ENCODE data around the gene LRRC45.

Gene LRRC45

GRCh38 chr17:82020572-82021106 is 2.5 kb upstream of the LRRC45 start:
- TF ChIP-seq EZH2phosphoT487 (IDR thresholded peaks at IDR 0.05; ENCODE audit: low read depth) (no peak), CTCF (IDR thresholded peaks at IDR 0.05; ENCODE audit: low read depth, low read length) (no peak)
- Histone ChIP-seq H3K27ac (ENCODE audit: low read length) (no peak overlapping the region), H3K9ac (ENCODE audit: low read length) (peak overlapping the region; percentile 97; the same call in 1 of the 2 replicates), H3K79me2 (ENCODE audit: low read length) (peaks cover 15% of the 10 kb centered on the region), H2AFZ (ENCODE audit: low read depth, low read length) (no peak overlapping the region), H3K4me3 (ENCODE audit: low read length) (peak overlapping the region; percentile 100), H3K4me1 (ENCODE audit: low read length) (peaks cover 19% of the 10 kb centered on the region), H3K36me3 (replicated peaks; ENCODE audit: low read depth, low read length) (no peaks in the 10 kb centered on the region), H4K20me1 (ENCODE audit: insufficient read depth, low read length) (peaks cover 13% of the 10 kb centered on the region), H3K4me2 (ENCODE audit: low read length) (peak overlapping the region; percentile 99), H3K27me3 (ENCODE audit: low read depth, low read length) (no peaks in the 10 kb centered on the region), H3K9me3 (ENCODE audit: insufficient read depth, low read length) (no peaks in the 10 kb centered on the region)

- peak overlapping the region; percentile 99 for H3K4me2 ChIP-seq (ENCODE audit: low read length)
- no peaks in the 10 kb centered on the region for H3K27me3 ChIP-seq (ENCODE audit: low read depth, low read length)
- no peak overlapping the region for H2AFZ ChIP-seq (ENCODE audit: low read depth, low read length)
- H3K36me3 ChIP-seq (replicated peaks; ENCODE audit: low read depth, low read length): no peaks in the 10 kb centered on the region
- peaks cover 15% of the 10 kb centered on the region for H3K79me2 ChIP-seq (ENCODE audit: low read length)
- TF ChIP-seq EZH2phosphoT487 (IDR thresholded peaks at IDR 0.05; ENCODE audit: low read depth): no peak
- peak; percentile 69 for TF ChIP-seq CTCF (IDR thresholded peaks at IDR 0.05; ENCODE audit: low read depth, low read length)
- H3K27ac ChIP-seq (ENCODE audit: low read length): peak overlapping the region; percentile 45
- no peaks in the 10 kb centered on the region for H3K9me3 ChIP-seq (ENCODE audit: insufficient read depth, low read length)
- peak overlapping the region; percentile 97 for H3K9ac ChIP-seq (ENCODE audit: low read length)
- peak overlapping the region; percentile 100 for H3K4me3 ChIP-seq (ENCODE audit: low read length)
- peaks cover 19% of the 10 kb centered on the region for H3K4me1 ChIP-seq (ENCODE audit: low read length)
- peaks cover 13% of the 10 kb centered on the region for H4K20me1 ChIP-seq (ENCODE audit: insufficient read depth, low read length)
These were observed 1.8 kb upstream of the LRRC45 start for GRCh38 chr17:82021107-82021899.

GRCh38 chr17:82021900-82022309 is 1.2 kb upstream of the LRRC45 start:
- no peaks in the 10 kb centered on the region for H3K27me3 ChIP-seq (ENCODE audit: low read depth, low read length)
- peaks cover 15% of the 10 kb centered on the region for H3K79me2 ChIP-seq (ENCODE audit: low read length)
- H2AFZ ChIP-seq (ENCODE audit: low read depth, low read length): no peak overlapping the region
- H4K20me1 ChIP-seq (ENCODE audit: insufficient read depth, low read length): peaks cover 13% of the 10 kb centered on the region
- H3K4me1 ChIP-seq (ENCODE audit: low read length): peaks cover 20% of the 10 kb centered on the region
- H3K36me3 ChIP-seq (replicated peaks; ENCODE audit: low read depth, low read length): no peaks in the 10 kb centered on the region
- peak overlapping the region; percentile 97 for H3K9ac ChIP-seq (ENCODE audit: low read length)
- no peak for TF ChIP-seq EZH2phosphoT487 (IDR thresholded peaks at IDR 0.05; ENCODE audit: low read depth)
- no peak for TF ChIP-seq CTCF (IDR thresholded peaks at IDR 0.05; ENCODE audit: low read depth, low read length)
- H3K4me2 ChIP-seq (ENCODE audit: low read length): peak overlapping the region; percentile 99
- no peaks in the 10 kb centered on the region for H3K9me3 ChIP-seq (ENCODE audit: insufficient read depth, low read length)
- peak overlapping the region; percentile 100 for H3K4me3 ChIP-seq (ENCODE audit: low read length)
- peak overlapping the region; percentile 45 for H3K27ac ChIP-seq (ENCODE audit: low read length)

- peak within 1 kb of the TSS; percentile 67; the same call in 1 of the 2 replicates for H2AFZ ChIP-seq (ENCODE audit: low read depth, low read length)
These were observed 660 bp upstream of the LRRC45 start, which contains the start of gene CENPX for GRCh38 chr17:82022310-82022980. Gene CENPX, minus strand, starts transcription at chr17:82022878. Its CDS starts 17 bp downstream, at chr17:82022861.

More at GRCh38 chr17:82022310-82022980, 660 bp upstream of the LRRC45 start, which contains the start of gene CENPX:
- H3K36me3 ChIP-seq (replicated peaks; ENCODE audit: low read depth, low read length): no peaks in the 10 kb centered on the region
- peak within 1 kb of the TSS; percentile 99 for H3K4me2 ChIP-seq (ENCODE audit: low read length)
- peak within 1 kb of the TSS; percentile 45 for H3K27ac ChIP-seq (ENCODE audit: low read length)
- peaks cover 15% of the 10 kb centered on the region for H3K79me2 ChIP-seq (ENCODE audit: low read length)
- H3K4me1 ChIP-seq (ENCODE audit: low read length): peaks cover 23% of the 10 kb centered on the region
- TF ChIP-seq EZH2phosphoT487 (IDR thresholded peaks at IDR 0.05; ENCODE audit: low read depth): no peak
- TF ChIP-seq CTCF (IDR thresholded peaks at IDR 0.05; ENCODE audit: low read depth, low read length): no peak
- H3K9ac ChIP-seq (ENCODE audit: low read length): peak within 1 kb of the TSS; percentile 97
- peak within 1 kb of the TSS; percentile 100 for H3K4me3 ChIP-seq (ENCODE audit: low read length)
- no peaks in the 10 kb centered on the region for H3K9me3 ChIP-seq (ENCODE audit: insufficient read depth, low read length)
- H3K27me3 ChIP-seq (ENCODE audit: low read depth, low read length): no peaks in the 10 kb centered on the region
- H4K20me1 ChIP-seq (ENCODE audit: insufficient read depth, low read length): peaks cover 13% of the 10 kb centered on the region
